Measurements from ENCODE around the gene AKIP1.

DNA sequence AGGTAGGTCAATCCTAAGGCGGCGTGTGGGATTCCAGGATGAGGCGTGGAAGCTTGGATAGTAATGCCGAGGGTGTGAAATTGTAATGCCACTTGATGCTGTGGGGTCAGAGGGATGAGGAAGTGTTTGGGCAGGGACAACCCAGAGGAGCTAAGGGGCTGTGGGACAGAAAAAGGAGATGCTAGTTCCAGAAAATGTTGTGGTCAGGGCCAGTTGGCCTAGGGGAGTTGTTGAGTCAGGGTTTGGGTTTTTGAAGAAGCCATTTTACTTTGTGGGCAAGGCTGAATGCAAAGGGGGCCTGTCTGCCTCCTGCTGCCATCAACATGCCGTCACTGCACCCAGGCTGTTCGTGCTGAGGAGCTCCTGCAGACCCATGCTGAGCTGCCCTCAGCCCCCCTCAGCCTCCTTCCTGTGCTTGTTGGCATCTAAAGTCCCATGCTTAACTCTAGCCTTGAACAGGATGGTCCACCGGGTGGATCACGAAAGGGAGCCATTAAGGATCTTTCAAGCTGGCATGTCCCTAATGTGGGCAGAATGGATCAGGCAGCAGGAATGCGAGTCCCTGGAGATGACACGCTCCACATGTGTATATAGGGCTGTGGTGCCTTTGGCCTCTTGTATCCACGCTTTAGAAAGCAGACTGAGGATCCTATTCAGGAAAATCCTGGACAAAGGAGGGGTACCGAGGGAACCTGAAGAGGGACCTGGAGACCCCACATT lies 19.6 kb downstream of the AKIP1 start:
- TF ChIP-seq, protein P1, sequence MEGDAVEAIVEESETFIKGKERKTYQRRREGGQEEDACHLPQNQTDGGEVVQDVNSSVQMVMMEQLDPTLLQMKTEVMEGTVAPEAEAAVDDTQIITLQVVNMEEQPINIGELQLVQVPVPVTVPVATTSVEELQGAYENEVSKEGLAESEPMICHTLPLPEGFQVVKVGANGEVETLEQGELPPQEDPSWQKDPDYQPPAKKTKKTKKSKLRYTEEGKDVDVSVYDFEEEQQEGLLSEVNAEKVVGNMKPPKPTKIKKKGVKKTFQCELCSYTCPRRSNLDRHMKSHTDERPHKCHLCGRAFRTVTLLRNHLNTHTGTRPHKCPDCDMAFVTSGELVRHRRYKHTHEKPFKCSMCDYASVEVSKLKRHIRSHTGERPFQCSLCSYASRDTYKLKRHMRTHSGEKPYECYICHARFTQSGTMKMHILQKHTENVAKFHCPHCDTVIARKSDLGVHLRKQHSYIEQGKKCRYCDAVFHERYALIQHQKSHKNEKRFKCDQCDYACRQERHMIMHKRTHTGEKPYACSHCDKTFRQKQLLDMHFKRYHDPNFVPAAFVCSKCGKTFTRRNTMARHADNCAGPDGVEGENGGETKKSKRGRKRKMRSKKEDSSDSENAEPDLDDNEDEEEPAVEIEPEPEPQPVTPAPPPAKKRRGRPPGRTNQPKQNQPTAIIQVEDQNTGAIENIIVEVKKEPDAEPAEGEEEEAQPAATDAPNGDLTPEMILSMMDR (IDR thresholded peaks at IDR 0.05; ENCODE audit: low read depth, low read length) = no peak
- TF ChIP-seq, protein P2, sequence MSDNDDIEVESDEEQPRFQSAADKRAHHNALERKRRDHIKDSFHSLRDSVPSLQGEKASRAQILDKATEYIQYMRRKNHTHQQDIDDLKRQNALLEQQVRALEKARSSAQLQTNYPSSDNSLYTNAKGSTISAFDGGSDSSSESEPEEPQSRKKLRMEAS (IDR thresholded peaks at IDR 0.05; ENCODE audit: low read depth, low read length) = no peak
- TF ChIP-seq POLR2A (IDR thresholded peaks at IDR 0.05; ENCODE audit: extremely low read depth, insufficient read length) (no peak), MYC (IDR thresholded peaks at IDR 0.05; ENCODE audit: low read depth, low read length) (no peak)

All from NB4 (cell line).